ENCODE results near the gene PDE9A. TPM values are rescaled to one million over a fixed set of nuclear protein-coding genes. Genes with fewer than 3 reads are reported as not detected.

Gene PDE9A
- total and polyA plus RNA-seq, 2 of the 4 experiments (the other 2 are of a cell fraction), result 0.89 to 0.90 TPM

DNA sequence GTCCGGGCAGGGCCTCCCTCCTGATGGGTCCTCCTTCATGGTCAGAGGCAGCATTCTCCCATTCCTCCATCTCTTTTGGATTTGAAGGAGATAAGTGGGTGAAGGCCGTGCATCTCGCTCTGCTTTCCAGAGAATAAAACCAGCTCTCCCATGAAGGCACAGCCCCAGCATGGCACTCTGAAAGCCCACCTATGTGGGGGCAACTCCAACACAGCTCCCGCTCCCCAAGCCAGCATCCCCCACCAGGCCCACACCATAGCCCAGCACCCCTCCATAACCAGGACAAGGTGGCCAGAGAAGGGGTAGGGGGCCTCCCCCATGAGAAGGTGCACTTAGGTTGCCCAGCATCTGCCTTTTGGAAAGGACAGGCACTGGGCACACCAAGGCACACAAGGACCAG, 112.2 kb downstream of the PDE9A start:
- TF ChIP-seq MXI1 (IDR thresholded peaks at IDR 0.05; ENCODE audit: borderline replicate concordance, low read depth, low read length) (no peak), MAZ (IDR thresholded peaks at IDR 0.05; ENCODE audit: borderline replicate concordance, low read depth, low read length) (no peak), MAFK (IDR thresholded peaks at IDR 0.05; ENCODE audit: low read depth, low read length) (no peak), CHD1 (IDR thresholded peaks at IDR 0.05; ENCODE audit: low read depth, low read length) (no peak), NFE2L2 (IDR thresholded peaks at IDR 0.05; ENCODE audit: low read depth, low read length) (no peak), FOS (IDR thresholded peaks at IDR 0.05; ENCODE audit: low read depth, low read length) (no peak), RFX5 (IDR thresholded peaks at IDR 0.05; ENCODE audit: low read depth, low read length) (no peak)
- TF ChIP-seq, protein P1, sequence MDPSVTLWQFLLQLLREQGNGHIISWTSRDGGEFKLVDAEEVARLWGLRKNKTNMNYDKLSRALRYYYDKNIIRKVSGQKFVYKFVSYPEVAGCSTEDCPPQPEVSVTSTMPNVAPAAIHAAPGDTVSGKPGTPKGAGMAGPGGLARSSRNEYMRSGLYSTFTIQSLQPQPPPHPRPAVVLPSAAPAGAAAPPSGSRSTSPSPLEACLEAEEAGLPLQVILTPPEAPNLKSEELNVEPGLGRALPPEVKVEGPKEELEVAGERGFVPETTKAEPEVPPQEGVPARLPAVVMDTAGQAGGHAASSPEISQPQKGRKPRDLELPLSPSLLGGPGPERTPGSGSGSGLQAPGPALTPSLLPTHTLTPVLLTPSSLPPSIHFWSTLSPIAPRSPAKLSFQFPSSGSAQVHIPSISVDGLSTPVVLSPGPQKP (IDR thresholded peaks at IDR 0.05; ENCODE audit: borderline replicate concordance, low read depth, low read length), result no peak
- dilution Hi-C loops (cut with HindIII; ENCODE audit: low sequenced_read_pairs, unreplicated experiment) (no loop called here), intact Hi-C loops (cut with micrococcal nuclease) (no loop called here), in situ Hi-C loops (cut with MboI; ENCODE audit: low sequenced_read_pairs) (loop anchor here (25.0 kb wide), 1 partner anchor 97 kb away; no protein-coding TSS in a partner anchor)
- no TSS peak for BruUV-seq (replicated peaks)
- H3K4me1 ChIP-seq (ENCODE audit: control insufficient read depth, insufficient read depth, low read length), result no peaks in the 10 kb centered on the region
- no peak overlapping the region for H3K4me3 ChIP-seq (ENCODE audit: insufficient read depth, low read depth, low read length)
- no peak overlapping the region for H3K23ac ChIP-seq (ENCODE audit: low read depth, low read length)
- H3K36me3 ChIP-seq (ENCODE audit: control insufficient read depth, insufficient read depth, low read length), result peaks cover 9% of the 10 kb centered on the region; the same call in 1 of the 2 replicates
- H4K8ac ChIP-seq (ENCODE audit: low read depth in 2 of 2, low read length in 2 of 2), result no peak overlapping the region
- H3K56ac ChIP-seq (ENCODE audit: extremely low read depth, insufficient read depth, low read length), result no peak overlapping the region
- no peak for DNase-seq
- no peak overlapping the region for H2BK15ac ChIP-seq (ENCODE audit: low read depth, low read length)
- H4K91ac ChIP-seq (ENCODE audit: insufficient read depth, low read depth, low read length), result no peak overlapping the region
- 0 out of 2 replicates have a peak, but pooled peaks cover 2% of the 10 kb centered on the region for H3K27me3 ChIP-seq (ENCODE audit: control insufficient read depth, insufficient read depth, low read length)
- no peak overlapping the region for H2AK5ac ChIP-seq (ENCODE audit: low read depth, low read length)
- no peak for ATAC-seq (ENCODE audit: low read depth)
- no peak overlapping the region for H3K9ac ChIP-seq (ENCODE audit: low read depth, low read length)
- H4K20me1 ChIP-seq (ENCODE audit: insufficient read depth, low read length), result no peaks in the 10 kb centered on the region; the same call in 1 of the 2 replicates
- POLR2A ChIA-PET (ENCODE audit: unreplicated experiment), result no interaction called here
- H4K5ac ChIP-seq (ENCODE audit: low read depth, low read length), result no peak overlapping the region
- no peak overlapping the region for H3K14ac ChIP-seq (replicated peaks; ENCODE audit: low read depth, low read length)
- CTCF ChIA-PET, result no interaction called here
- peaks cover 6% of the 10 kb centered on the region; the same call in 1 of the 2 replicates for H3K9me1 ChIP-seq (ENCODE audit: insufficient read depth, low read length)
- no peak overlapping the region for H2BK20ac ChIP-seq (ENCODE audit: low read depth, low read length)
- no peak overlapping the region for H2AFZ ChIP-seq (replicated peaks; ENCODE audit: low read length, poor library complexity)
- no peak overlapping the region for H2AK9ac ChIP-seq (replicated peaks; ENCODE audit: low read depth, low read length, poor library complexity)
- H3K18ac ChIP-seq (ENCODE audit: low read depth, low read length), result no peak overlapping the region
- H3K79me1 ChIP-seq (ENCODE audit: low read depth in 1 of 2, low read length in 2 of 2), result no peaks in the 10 kb centered on the region
- no peak overlapping the region for H3K27ac ChIP-seq (ENCODE audit: insufficient read depth, low read length)
- WGBS, 2 experiments (ENCODE audit: extremely low coverage in 2 of 2, insufficient read length in 1 of 2), result no CpG with 5 or more reads among the region's 4 CpGs
- H3K4me2 ChIP-seq (ENCODE audit: low read depth, low read length), result no peak overlapping the region
- H3K9me3 ChIP-seq (ENCODE audit: control insufficient read depth, insufficient read depth, low read length), result no peaks in the 10 kb centered on the region
- H2BK5ac ChIP-seq (ENCODE audit: low read depth, low read length, poor library complexity, severe bottlenecking), result no peak overlapping the region
- H3K4ac ChIP-seq (ENCODE audit: low read depth, low read length), result no peak overlapping the region
- H2BK120ac ChIP-seq (ENCODE audit: low read depth, low read length), result no peak overlapping the region
